AG09319 (cell line): Measurements from ENCODE around the gene ZNF189.

Experiments used
- DNase-seq: peaks from one replicate; pipeline ENCODE4 v3.0.0-alpha.2; 2010; ENCODE audit warnings: low read depth; ENCODE audit errors: extremely low read depth
- TF ChIP-seq, protein P1 (sequence below): IDR thresholded peaks from 2 replicates; pipeline ENCODE4 v1.5.1; 2011; ENCODE audit warnings: low read depth, mild to moderate bottlenecking, inconsistent platforms, low read length, moderate library complexity

ZNF189 gene

DNA sequence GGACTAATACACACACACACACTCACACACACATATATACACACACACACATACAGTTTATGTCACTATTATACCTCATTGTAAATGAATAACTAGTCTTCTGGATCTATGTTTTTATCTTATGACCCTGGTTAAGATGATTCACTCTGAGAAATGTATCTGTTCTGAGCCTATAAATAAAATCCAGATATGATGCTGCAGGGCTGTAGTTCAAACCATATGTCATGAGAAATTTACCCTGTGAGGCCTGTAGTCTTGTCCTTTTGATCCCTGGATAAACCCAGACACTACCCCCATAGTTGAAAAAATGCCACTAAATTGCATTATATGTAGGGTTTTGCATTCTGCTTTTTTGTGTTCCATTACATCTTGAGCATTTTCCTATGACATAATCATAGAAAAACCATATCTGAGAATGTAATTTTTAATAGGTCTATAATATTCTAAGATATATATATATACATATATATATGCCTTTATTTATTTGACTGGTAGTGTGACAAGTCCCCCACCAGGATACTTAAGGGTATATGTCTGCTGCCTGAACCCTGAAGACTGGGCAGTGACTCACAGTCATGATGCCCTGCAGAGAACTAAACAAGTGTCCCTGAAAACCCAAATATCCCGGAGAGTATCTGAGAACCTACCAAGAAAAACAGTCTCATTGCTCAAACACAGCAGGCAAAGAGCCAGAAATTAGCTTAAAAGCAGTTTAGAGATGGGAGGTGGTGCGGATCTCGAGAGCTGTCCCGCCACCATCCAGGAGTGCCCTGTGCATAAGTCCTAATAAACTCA is 55.3 kb downstream of the ZNF189 start:
- no peak for DNase-seq
- TF ChIP-seq, protein P1, sequence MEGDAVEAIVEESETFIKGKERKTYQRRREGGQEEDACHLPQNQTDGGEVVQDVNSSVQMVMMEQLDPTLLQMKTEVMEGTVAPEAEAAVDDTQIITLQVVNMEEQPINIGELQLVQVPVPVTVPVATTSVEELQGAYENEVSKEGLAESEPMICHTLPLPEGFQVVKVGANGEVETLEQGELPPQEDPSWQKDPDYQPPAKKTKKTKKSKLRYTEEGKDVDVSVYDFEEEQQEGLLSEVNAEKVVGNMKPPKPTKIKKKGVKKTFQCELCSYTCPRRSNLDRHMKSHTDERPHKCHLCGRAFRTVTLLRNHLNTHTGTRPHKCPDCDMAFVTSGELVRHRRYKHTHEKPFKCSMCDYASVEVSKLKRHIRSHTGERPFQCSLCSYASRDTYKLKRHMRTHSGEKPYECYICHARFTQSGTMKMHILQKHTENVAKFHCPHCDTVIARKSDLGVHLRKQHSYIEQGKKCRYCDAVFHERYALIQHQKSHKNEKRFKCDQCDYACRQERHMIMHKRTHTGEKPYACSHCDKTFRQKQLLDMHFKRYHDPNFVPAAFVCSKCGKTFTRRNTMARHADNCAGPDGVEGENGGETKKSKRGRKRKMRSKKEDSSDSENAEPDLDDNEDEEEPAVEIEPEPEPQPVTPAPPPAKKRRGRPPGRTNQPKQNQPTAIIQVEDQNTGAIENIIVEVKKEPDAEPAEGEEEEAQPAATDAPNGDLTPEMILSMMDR, result no peak

DNA sequence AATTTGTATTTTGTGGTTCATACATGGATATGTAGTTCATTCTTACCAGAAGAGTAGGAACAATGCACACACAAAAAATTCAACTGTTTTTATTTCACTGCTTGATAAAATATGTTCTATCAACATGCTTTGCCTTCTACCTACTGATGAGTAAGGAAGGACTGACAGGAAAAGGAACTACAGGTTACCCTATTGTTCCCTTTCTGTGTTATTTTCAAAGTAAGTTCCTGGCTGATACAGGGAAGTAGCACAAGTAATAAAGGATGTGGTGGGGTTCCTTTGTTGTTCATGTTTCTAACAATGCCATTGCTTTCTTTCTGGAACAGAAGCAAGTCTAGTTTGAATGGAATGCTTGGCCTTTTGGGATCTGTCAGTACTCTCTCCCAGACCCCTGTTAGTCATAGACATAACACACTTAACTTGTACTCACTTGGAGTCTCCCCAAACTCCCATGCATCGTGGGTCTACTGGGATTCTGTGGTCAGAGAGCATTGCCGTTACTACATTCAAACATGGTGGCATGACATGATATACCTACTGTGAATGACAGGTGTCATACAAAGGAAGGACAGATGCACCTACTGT is 57.1 kb downstream of the ZNF189 start:
- TF ChIP-seq, protein P1, result no peak
- DNase-seq, result no peak

DNA sequence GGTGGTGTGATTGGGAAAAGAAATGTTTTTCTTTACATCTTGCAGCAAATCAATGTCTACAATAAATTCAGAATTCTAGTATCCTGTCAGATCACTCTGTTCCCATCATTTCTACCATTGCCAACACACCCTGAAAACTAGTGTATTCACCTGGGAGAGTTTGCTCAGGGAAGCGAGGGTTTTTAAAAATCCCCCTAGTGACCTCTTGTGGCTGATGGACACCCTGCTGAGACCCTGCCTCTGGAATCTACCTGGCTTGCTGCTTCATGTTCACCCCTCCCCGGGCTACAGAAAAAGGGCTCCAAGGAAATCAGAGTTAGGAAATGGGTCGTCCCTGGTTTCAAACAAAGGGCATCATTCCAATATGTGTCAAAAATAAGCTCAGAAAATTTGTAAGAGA is 58.4 kb downstream of the ZNF189 start:
- no peak for DNase-seq

DNA sequence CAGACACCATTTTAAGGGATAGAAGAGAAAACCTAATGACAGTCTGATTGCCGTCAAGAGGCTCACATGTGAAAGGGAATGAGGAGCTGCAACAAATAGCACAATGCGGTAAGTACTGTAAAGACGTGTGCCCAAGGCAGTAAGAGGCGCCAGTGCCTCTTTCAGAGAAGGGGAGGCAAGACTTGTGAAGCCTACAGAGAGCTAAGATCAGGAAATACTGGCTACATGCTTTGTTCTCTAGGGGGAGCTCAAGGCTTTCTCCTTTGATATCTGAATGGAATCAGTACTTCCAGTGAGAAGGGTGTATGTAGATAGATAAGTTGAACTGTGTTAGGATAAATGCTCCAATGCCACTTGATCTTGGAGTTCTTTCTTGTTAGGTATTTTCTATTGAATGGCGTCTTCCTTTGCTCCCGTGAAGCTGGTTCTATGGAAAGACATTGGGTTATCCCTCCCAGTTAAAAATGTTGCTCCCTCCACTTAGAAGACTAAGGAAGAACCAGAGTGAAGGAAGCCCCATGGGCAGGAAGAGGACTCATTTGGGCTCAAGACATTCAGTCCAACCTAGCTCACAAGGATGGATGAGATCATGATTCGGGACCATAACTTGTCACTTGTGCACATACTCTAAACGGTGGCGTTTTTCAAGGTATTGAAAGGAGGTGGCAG is 60.4 kb downstream of the ZNF189 start:
- DNase-seq, result peak; percentile 56
- TF ChIP-seq, protein P1, result peak; percentile 90

More for the DNA sequence above, 58.4 kb downstream of the ZNF189 start:
- TF ChIP-seq, protein P1, result no peak; the same call in 1 of the 2 replicates
